NK-92 treated with Interleukin-12 subunit alpha and Interleukin-12 subunit beta, amount 100 ng/mL, for 24 hours (cell line): ENCODE data around the gene ZDHHC7.
A peak's percentile ranks its signal among the peaks of the same experiment; 100 is the strongest.
"Not testable (repeated sequence)": the region's sequence is repeated elsewhere in the genome, so short reads cannot be mapped to it uniquely, and the experiment has no call there.

ENCODE experiments used
- DNase-seq: peaks from one replicate; lab custom pipeline; 2025; lab: John Stamatoyannopoulos, UW

The ZDHHC7 gene

GRCh38 chr16:85010931-85011845, at the start of gene ZDHHC7:
TSS of gene ZDHHC7 (minus strand) at chr16:85011535. CDS start at chr16:84990618, 20,917 bp downstream.
- peak; percentile 65 for DNase-seq

DNA sequence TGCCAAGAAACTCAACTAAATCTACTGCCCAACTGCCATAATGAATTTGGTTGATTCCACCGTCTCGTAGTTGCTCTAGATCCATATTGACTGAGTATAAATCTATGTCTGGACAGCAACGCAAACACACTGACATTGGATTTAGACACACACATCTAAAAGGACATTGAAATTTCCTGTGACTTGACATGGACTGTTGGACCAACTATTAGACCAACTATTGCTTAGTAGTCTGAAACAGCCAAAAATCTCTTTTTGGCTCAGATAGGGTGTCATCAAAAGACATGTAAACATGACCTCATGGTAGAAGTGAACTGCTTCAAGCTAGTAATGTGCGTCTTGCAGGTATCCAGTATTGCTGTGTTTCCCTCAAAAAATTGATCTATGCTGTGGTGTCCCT, 47.6 kb upstream of the ZDHHC7 start:
- DNase-seq, result no peak

DNA sequence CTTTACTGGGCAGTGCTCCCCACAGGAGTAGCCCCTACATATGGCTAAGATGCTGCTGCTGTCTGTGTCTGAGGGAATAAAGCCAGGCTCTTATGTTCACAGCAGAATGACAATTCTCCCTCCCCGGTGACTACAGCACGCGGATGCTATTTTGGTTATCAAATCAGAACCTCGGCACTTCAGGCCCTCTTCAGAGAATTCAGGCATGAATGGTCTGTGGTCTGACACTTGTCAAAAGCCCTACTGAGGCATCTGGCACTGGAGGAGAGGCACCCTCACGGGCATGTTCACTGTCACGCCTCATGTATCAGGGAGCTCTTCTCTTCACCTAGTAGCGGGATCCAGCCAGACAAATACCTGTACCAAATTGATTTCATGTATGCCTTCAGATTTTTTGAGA, 46.6 kb upstream of the ZDHHC7 start:
- DNase-seq, result no peak

DNA sequence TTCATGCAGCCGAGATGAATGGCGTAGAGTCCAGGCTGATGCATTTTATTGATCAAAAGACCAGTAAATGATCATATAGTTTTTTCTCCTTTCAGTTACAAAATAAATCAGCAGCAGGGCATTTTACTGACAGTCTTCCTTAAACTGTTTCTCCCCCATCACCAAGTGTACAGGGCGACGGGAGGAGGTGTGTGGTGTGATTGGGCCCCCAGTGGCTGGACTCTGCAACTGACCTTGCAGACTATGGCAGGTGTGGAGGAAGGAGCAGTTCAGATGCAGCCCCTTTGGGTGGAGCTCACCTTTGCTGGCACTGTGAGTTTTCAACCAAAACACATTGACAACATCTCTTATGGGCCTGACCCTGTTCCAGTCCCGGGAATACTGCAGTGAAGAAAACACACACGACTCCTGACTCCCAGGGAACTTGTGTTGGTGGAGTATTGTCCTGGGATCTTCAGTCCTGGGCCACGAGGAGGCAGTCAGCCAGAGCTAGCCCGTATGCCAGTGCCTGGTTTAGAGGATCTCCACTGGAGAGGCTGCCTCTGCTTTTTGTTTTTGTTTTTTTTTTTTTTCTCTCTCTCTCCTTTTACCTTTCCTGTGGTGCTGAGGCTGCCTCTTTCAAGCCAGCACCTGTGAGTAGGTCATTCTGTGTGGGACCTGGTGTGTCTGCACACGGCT, 46.0 kb upstream of the ZDHHC7 start:
- DNase-seq, result no peak

DNA sequence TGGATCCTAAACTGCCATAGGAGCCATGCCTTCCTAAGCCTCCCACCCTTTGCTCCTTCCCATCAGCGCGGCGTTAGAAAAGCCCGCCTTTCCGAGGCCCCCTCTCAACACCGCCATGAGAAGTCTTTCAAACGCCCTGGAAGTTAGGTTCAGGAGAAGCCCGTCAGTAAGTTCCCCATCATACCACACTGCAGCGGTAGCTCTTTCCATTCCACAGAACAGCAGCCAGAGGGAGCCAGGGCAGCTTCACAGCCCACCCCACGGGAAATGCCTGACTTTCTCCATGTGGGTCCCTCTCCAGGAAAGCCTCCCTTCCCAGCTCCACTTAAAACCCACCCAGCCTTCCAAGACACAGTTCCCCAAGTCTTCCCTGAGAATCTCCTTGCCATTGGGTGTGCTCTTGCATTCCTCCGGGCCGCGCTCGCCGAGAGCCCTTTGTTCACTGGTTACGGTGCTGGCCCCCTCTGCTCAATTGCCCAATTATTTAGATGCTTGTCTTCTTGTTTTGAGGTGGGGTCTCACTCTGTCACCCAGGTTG, 44.9 kb upstream of the ZDHHC7 start:
- no peak for DNase-seq

- DNase-seq, result peak; percentile 74
Observed at GRCh38 chr16:85055493-85056210, 44.3 kb upstream of the ZDHHC7 start.

DNA sequence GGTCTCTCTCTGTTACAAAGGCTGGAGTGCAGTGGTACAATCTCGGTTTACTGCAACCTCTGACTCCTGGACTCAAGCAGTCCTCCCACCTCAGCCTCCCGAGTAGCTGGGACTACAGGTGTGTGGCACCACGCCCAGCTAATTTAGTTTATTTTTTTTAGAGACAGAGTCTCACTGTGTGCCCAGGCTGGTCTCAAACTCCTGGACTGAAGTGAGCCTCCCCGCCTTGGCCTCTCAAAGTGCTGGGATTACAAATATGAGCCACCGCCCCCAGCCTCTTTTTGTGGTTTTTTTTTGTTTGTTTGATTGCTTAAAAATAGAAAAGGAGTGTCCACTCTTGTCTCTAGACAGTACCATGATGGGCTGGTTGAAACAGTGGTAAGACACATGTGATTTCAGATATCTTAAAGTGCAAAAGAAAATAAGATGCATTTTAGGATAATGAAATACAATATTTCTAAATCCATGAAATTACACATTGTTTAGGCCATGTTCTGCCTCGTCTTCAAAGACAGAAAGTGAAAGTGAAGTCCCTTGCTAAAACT, 43.7 kb upstream of the ZDHHC7 start:
- DNase-seq, result no peak

- DNase-seq, result not testable (repeated sequence)
Observed at GRCh38 chr16:85054321-85054720, 43.0 kb upstream of the ZDHHC7 start.

DNA sequence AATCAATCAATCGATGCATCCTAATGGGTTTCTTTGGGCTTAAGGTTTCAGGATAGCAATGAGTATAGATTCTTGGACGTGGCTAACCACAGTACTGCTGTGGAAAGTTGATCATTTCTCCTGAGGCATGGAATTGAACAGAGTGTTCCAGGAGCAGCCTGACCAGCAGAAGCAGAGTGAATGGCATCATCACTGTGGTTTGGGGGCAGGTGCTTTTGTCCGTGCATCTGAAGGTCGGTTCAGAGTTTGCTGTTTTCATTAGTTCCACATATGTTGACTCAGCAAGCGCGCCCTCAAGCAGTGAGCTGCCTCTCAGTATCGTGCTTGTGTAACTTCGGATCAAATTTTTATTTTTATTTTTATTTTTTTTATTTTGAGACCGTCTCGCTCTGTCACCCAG, 41.2 kb upstream of the ZDHHC7 start:
- no peak for DNase-seq

DNA sequence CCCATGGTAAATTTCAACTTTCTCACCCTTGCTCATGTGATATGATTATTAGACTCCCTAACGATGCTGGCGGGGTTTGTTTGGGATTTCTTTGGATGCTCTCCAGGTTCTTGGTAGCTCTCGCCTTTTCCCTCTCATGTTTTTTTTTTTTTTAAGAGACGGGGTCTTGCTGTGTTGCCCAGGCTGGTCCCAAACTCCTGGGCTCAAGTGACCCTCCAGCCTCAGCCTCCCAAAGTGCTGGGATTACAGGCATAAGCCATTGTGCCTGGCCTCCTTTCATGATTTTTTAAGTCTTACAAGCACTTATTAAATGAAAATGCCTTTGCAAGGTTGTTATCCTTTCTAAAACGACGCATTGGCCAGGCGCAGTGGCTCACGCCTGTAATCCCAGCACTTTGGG, 40.3 kb upstream of the ZDHHC7 start:
- DNase-seq, result no peak

- no peak for DNase-seq
Observed at GRCh38 chr16:85051067-85051581, 39.8 kb upstream of the ZDHHC7 start.

GRCh38 chr16:85049706-85050305, 38.5 kb upstream of the ZDHHC7 start:
- DNase-seq, result no peak

DNA sequence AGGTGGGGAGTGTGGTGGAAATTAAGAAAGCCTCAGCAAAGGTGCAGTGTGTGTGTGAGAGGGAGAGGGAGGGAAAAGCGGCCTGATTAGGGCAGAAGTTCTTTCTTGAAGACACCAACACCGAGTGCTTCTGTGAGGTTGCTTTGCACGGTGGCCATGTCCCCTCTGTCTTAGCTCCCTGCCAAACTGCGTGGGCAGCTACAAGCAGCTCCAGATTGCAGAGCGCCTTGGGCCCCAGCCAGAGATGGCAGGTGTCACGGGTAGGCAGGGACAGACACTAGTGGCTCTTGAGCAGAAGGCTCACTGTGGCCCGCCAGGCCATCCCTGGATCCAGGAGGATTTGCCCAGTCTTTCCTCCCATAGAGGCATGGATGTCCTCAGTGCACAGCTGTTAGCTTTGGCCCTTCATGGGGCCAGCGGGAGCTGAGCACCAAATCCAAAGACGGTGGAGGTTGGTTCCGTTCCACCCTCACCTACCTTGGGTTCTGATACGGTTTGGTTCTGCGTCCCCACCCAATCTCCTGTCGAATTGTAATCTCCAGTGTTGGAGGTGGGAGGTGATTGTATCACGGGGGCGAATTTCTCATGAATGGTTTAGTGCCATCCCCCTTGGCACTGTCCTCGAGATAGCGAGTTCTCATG, 37.7 kb upstream of the ZDHHC7 start:
- no peak for DNase-seq

GRCh38 chr16:85047867-85048455, 36.6 kb upstream of the ZDHHC7 start:
- DNase-seq, result no peak

GRCh38 chr16:85046931-85047866, 35.9 kb upstream of the ZDHHC7 start:
- DNase-seq, result no peak

DNA sequence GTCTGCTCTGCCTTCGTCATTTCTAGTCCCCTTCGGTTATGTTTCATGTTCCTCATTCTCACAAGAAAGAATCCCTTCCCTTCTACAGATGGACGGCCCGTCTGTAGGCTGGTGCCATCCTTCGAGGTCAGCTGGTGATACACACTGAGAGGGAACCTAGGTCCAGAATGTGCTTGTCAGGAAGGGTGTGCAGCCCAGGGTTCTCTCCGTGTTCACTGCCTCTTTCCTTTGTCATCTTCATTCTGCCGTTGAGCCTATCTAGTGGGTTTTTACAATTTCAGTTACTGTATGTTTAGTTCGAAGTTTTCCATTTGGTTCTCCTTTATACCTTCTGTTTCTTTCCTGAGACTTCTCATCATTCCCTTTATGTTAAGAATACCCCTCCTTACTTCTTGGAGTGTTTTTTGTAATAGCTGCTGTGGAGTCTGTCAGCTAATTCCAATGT, 35.2 kb upstream of the ZDHHC7 start:
- no peak for DNase-seq

DNA sequence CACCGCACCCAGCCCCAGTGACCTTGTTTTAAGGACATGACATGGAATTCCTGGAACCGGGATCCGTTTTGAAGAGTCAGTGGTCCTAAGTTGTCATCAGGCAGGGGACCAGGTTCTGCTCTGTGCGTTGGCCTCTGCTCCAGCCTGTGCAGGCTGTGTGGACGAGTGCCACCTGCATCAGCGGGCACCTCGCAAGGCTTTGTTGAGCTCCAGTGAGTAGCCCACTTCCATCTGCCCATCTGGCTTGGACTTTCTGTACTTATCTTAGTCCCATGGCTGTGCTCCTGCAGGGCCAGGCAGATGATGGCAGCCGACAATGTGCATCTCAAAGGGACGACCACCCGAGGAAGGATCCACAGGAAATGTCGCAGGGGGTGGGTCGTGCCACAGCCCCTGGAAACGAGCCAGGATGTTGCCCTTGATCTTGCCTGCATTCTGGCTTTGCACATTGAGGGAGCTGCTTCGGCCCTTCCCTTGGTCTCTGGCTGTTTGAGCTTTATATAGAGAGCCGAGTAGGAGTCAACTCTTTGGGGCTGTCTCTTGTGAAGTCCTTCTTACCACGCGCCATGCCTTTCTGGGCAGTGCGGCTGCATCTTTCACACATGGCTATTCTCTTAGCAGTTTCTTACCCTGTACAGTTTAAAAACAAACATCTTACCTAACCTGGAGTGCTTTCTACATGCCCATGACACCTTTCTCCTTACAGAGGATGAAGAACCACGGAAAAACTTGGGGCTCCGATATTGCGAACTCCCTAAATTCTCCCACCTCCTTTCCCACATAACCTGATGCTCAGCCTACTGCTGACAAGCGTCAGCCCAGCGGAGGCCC, 34.5 kb upstream of the ZDHHC7 start:
- no peak for DNase-seq

GRCh38 chr16:85045077-85045476, 33.7 kb upstream of the ZDHHC7 start:
- DNase-seq, result no peak
